GM12878 (cell line): ENCODE measurements around the gene MAST3. TPM values are rescaled to one million over a fixed set of nuclear protein-coding genes. Genes with fewer than 3 reads are reported as not detected.

Experiments
- ATAC-seq: fragments of 200-7000 bp; cut with Tn5 transposase; 3 replicates; pipeline ENCODE4 v1.9.1; 2020; ENCODE audit warnings: mild to moderate bottlenecking, moderate library complexity
- BruUV-seq: library from RNA; stranded (reverse); fragments of 400-500 nt; replicated peaks from 2 replicates; lab custom pipeline; 2021; lab: Mats Ljungman, UMichigan
- CTCF ChIA-PET: fragments of 300-600 bp; sonication (Branson Sonifier 250); formaldehyde crosslinking; extraction: SDS; loops from one replicate; lab custom pipeline; 2021; ENCODE audit warnings: inconsistent platforms; lab: Yijun Ruan, JAX
- POLR2A ChIA-PET: fragments of 350-600 bp; formaldehyde crosslinking; extraction: SDS; loops from one replicate; lab custom pipeline; 2021; ENCODE audit warnings: inconsistent platforms; lab: Charles Lee
- RAD21 ChIA-PET: fragments of 300-600 bp; sonication (Branson Sonifier 250); formaldehyde crosslinking; loops from one replicate; lab custom pipeline; 2023; ENCODE audit warnings: antibody characterized with exemption; ENCODE audit not compliant: unreplicated experiment; lab: Charles Lee
- SMC1A ChIA-PET: fragments of 300-600 bp; sonication (Branson Sonifier 250); formaldehyde crosslinking; loops from one replicate; lab custom pipeline; 2023; ENCODE audit not compliant: unreplicated experiment, uncharacterized antibody; lab: Charles Lee
- DNase-seq: peaks from one replicate; pipeline ENCODE4 v3.0.0-alpha.2; 2011; ENCODE audit warnings: low read depth, low spot score
- FAIRE-seq: peaks from 3 replicates; lab custom pipeline; 2011; peaks lifted over from hg19 to GRCh38; lab: Jason Lieb, UNC
- H2AFZ ChIP-seq: 2 replicates; pipeline ENCODE4 v1.6.0; 2011; ENCODE audit warnings: low read depth, low read length, control low read depth; ENCODE audit not compliant: control insufficient read depth
- H3K27ac ChIP-seq: 2 replicates; pipeline ENCODE4 v1.5.1; 2011; ENCODE audit warnings: control low read depth; ENCODE audit not compliant: control insufficient read depth, insufficient read depth
- H3K27me3 ChIP-seq, 2 experiments: replicated peaks in 1 of 2; 2 replicates each; pipeline versions ENCODE4 v1.6.0 to v1.6.1; 2011; ENCODE audit warnings: low read length in 1 of 2; ENCODE audit not compliant: control insufficient read depth in 2 of 2, insufficient read depth in 2 of 2
- H3K36me3 ChIP-seq, 2 experiments: 2 replicates each; pipeline ENCODE4 v1.5.1; 2011; ENCODE audit warnings: low read length in 1 of 2; ENCODE audit not compliant: control insufficient read depth in 2 of 2, insufficient read depth in 2 of 2
- H3K4me1 ChIP-seq: 2 replicates; pipeline ENCODE4 v1.6.1; 2011; ENCODE audit warnings: mild to moderate bottlenecking, low read length, moderate library complexity, mixed read lengths; ENCODE audit not compliant: control insufficient read depth, insufficient read depth
- H3K4me2 ChIP-seq: 2 replicates; pipeline ENCODE4 v1.6.0; 2011; ENCODE audit warnings: control low read depth; ENCODE audit not compliant: control insufficient read depth, insufficient read depth
- H3K4me3 ChIP-seq: fragments of 200-600 bp; sonication (generic); 2 replicates; pipeline ENCODE4 v1.5.1; 2016
- H3K79me2 ChIP-seq: 2 replicates; pipeline ENCODE4 v1.6.0; 2011; ENCODE audit warnings: low read length; ENCODE audit not compliant: control insufficient read depth, insufficient read depth
- H3K9ac ChIP-seq: 2 replicates; pipeline ENCODE4 v1.8.0; 2011; ENCODE audit warnings: low read length, control low read depth, mixed read lengths; ENCODE audit not compliant: control insufficient read depth, insufficient read depth
- H3K9me3 ChIP-seq: replicated peaks from 3 replicates; pipeline ENCODE4 v1.5.1; 2011; ENCODE audit warnings: mild to moderate bottlenecking, low read length; ENCODE audit not compliant: control insufficient read depth, insufficient read depth
- H4K20me1 ChIP-seq: 2 replicates; pipeline ENCODE4 v1.6.0; 2011; ENCODE audit not compliant: control insufficient read depth, insufficient read depth
- CTCF ChIP-seq, 3 experiments: IDR thresholded peaks in 2 of 3; conservative IDR thresholded peaks in 1 of 3; 2 replicates each; pipeline ENCODE4 v1.5.1; 2011; ENCODE audit warnings: low read depth in 3 of 3, low read length in 3 of 3, mild to moderate bottlenecking in 3 of 3, control low read depth in 2 of 3, moderate library complexity in 2 of 3, inconsistent platforms in 1 of 3, mixed read lengths in 1 of 3; ENCODE audit not compliant: control insufficient read depth in 2 of 3, insufficient read depth in 1 of 3; ENCODE audit errors: extremely low read depth in 1 of 3
- FOXK2 ChIP-seq: fragments of 450-650 bp; IDR thresholded peaks from 2 replicates; pipeline ENCODE4 v1.6.1; 2017; ENCODE audit warnings: mild to moderate bottlenecking, moderate library complexity
- POLR2A ChIP-seq: IDR thresholded peaks from 2 replicates; pipeline ENCODE4 v1.6.1; 2011; ENCODE audit warnings: low read depth, mild to moderate bottlenecking, low read length
- POLR2AphosphoS2 ChIP-seq: IDR thresholded peaks from 2 replicates; pipeline ENCODE4 v1.6.1; 2011; ENCODE audit warnings: low read depth, mild to moderate bottlenecking, low read length, improper control_type of control experiment, moderate library complexity
- POLR2AphosphoS5 ChIP-seq: IDR thresholded peaks from 2 replicates; pipeline ENCODE4 v1.6.1; 2011; ENCODE audit warnings: mild to moderate bottlenecking, low read length, inconsistent platforms
- SUZ12 ChIP-seq: fragments of 200-600 bp; sonication (generic); IDR thresholded peaks from one replicate; pipeline ENCODE4 v1.6.1; 2018; ENCODE audit warnings: antibody characterized with exemption, mild to moderate bottlenecking; ENCODE audit not compliant: unreplicated experiment
- WGBS: methylation state at CpG from one replicate; pipeline ENCODE4 v1.1.6; 2016; ENCODE audit warnings: low lambda C conversion rate; ENCODE audit not compliant: insufficient replicate concordance, insufficient coverage; ENCODE audit errors: missing lambda C conversion rate; 5-methylcytosine and 5-hydroxymethylcytosine counted together
- in situ Hi-C: fragments of 300-500 bp; cut with MboI; formaldehyde crosslinking; loops from 9 replicates; pipeline ENCODE4 v1.14.3; 2018; ENCODE audit warnings: mixed read lengths
- intact Hi-C: fragments of 100-400 bp; cut with micrococcal nuclease; formaldehyde crosslinking; loops from one replicate; pipeline ENCODE4 v1.14.2; 2022; ENCODE audit not compliant: unreplicated experiment
- polyA plus RNA-seq, 11 experiments: library from polyadenylated mRNA; depleted of rRNA in 4 of 11; unstranded in 6 of 11; stranded (reverse) in 5 of 11; fragments of >200 nt; fragmentation: Nextera tagmentation in 4 of 11; fragmentation: Illumina TruSeq in 1 of 11; extraction: Ambion mirVana in 4 of 11; extraction: Trizol in 1 of 11; gene quantifications; 1 replicate in 1 of 11; 2 replicates in 10 of 11; pipeline versions ENCODE4 v1.2.1 to v1.2.3, GENCODE V29; 2011 to 2016; ENCODE audit warnings: inconsistent platforms in 2 of 11, missing spikeins in 2 of 11, low read depth in 1 of 11
- total RNA-seq, 4 experiments: library from RNA; depleted of rRNA in 3 of 4; stranded (reverse); fragments of >200 nt in 3 of 4; fragmentation: Illumina TruSeq in 1 of 4; extraction: Trizol in 1 of 4; gene quantifications; 2 replicates each; pipeline versions ENCODE4 v1.2.1 to v1.2.3, GENCODE V29; 2013 to 2021

MAST3 gene
- total and polyA plus RNA-seq, 10 of the 15 experiments (the other 5 are each of a cell fraction or from before 2014, with no cell fraction given), result 3.0 to 22.2 (median 7.5) TPM

DNA sequence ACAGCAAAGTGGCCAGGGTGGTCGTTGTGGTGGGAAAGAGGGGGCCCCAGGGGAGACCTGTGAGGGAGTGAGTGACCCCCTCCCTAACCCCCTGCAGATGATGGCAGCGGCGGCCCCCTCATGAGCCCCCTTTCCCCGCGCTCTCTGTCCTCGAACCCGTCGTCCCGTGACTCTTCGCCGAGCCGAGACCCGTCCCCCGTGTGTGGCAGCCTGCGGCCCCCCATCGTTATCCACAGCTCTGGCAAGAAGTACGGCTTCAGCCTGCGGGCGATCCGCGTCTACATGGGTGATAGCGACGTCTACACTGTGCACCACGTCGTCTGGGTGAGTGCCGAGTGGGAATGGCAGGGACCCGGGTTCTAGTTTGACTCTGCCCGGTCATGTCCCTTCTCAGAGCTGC, 47.3 kb downstream of the MAST3 start:
- POLR2A ChIA-PET, result interaction anchor here (0.6 kb wide), 1 partner anchor 36 kb away, joined by 3 read pairs; no protein-coding TSS in a partner anchor
- H3K36me3 ChIP-seq, result peaks cover 24 to 29% of the 10 kb centered on the region in 2 experiments

DNA sequence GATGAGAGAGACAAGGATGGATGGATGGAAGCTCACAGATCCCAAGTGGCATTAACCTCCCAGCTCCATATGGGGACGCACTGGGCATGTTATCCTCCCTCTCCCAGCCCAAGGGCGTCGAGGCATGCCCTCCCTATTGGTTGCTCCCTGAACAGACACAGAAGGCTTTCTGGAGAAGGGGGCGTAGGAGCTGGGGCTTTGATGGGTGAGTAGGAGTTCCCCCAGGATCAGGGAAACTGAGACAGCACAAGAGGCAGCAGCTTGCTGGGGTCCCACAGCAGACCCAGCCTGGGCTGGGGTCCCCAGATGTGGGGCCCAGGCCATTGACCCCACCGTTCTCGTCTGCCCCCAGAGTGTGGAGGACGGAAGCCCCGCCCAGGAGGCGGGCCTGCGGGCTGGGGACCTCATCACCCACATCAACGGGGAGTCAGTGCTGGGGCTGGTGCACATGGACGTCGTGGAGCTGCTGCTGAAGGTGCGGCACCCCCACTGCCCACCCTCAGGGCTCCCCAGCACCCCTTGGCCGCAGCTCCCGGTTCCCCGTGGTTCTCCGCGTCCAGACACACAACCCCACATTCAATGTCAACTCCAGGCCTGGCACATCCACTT, 47.9 kb downstream of the MAST3 start:
- Histone ChIP-seq H2AFZ (no peak overlapping the region), H3K27ac (no peak overlapping the region), H3K36me3 (peaks cover 21 to 30% of the 10 kb centered on the region in 2 experiments), H3K4me1 (no peaks in the 10 kb centered on the region), H4K20me1 (no peaks in the 10 kb centered on the region), H3K9ac (no peak overlapping the region), H3K27me3 (no peaks in the 10 kb centered on the region), H3K79me2 (no peaks in the 10 kb centered on the region), H3K4me2 (no peak overlapping the region), H3K4me3 (no peak overlapping the region), H3K9me3 (no peaks in the 10 kb centered on the region)
- BruUV-seq, result no TSS peak
- ChIA-PET RAD21 (no interaction called here), CTCF (interaction anchor here (0.6 kb wide), 1 partner anchor 46 kb away, joined by 3 read pairs; no protein-coding TSS in a partner anchor), SMC1A (interaction anchor here (0.9 kb wide), 1 partner anchor 23 kb away, joined by 4 read pairs; no protein-coding TSS in a partner anchor), POLR2A (interaction anchor here (0.5 to 0.6 kb wide), 2 partner anchors 36 to 492 kb away, joined by 3 read pairs; no protein-coding TSS in a partner anchor)
- intact Hi-C loops, result no loop called here
- no peak for TF ChIP-seq SUZ12
- no peak for TF ChIP-seq FOXK2
- TF ChIP-seq POLR2AphosphoS2, result no peak
- TF ChIP-seq CTCF (IDR thresholded peaks at IDR 0.05 in 2 of 3, conservative IDR thresholded peaks at IDR 0.05 in 1 of 3; ENCODE audit: control insufficient read depth in 2 of 3, extremely low read depth in 1 of 3, insufficient read depth in 1 of 3, low read depth in 3 of 3, low read length in 3 of 3), result no peak
- FAIRE-seq (no peak), ATAC-seq (no peak), DNase-seq (no peak)
- in situ Hi-C loops, result no loop called here
- 97% methylated on average over 19 of the region's 19 CpGs for WGBS

More for the DNA sequence above, 47.3 kb downstream of the MAST3 start:
- Histone ChIP-seq H2AFZ (no peak overlapping the region), H3K4me2 (no peak overlapping the region), H4K20me1 (no peaks in the 10 kb centered on the region), H3K27ac (no peak overlapping the region), H3K9ac (no peak overlapping the region), H3K4me1 (no peaks in the 10 kb centered on the region), H3K27me3 (no peaks in the 10 kb centered on the region), H3K4me3 (no peak overlapping the region), H3K79me2 (no peaks in the 10 kb centered on the region), H3K9me3 (no peaks in the 10 kb centered on the region)
- ATAC-seq (no peak), FAIRE-seq (no peak), DNase-seq (no peak)
- in situ Hi-C loops (no loop called here), intact Hi-C loops (no loop called here)
- RAD21 ChIA-PET, result no interaction called here
- CTCF ChIA-PET, result interaction anchor here (0.6 kb wide), 1 partner anchor 46 kb away, joined by 3 read pairs; no protein-coding TSS in a partner anchor
- BruUV-seq, result no TSS peak
- 98% methylated on average over 28 of the region's 28 CpGs for WGBS
- TF ChIP-seq POLR2AphosphoS5 (no peak), POLR2A (peak; percentile 14; the same call in 1 of the 2 replicates)
- SMC1A ChIA-PET, result no interaction called here
